ENCODE measurements around the gene LEPR.

Gene LEPR

DNA sequence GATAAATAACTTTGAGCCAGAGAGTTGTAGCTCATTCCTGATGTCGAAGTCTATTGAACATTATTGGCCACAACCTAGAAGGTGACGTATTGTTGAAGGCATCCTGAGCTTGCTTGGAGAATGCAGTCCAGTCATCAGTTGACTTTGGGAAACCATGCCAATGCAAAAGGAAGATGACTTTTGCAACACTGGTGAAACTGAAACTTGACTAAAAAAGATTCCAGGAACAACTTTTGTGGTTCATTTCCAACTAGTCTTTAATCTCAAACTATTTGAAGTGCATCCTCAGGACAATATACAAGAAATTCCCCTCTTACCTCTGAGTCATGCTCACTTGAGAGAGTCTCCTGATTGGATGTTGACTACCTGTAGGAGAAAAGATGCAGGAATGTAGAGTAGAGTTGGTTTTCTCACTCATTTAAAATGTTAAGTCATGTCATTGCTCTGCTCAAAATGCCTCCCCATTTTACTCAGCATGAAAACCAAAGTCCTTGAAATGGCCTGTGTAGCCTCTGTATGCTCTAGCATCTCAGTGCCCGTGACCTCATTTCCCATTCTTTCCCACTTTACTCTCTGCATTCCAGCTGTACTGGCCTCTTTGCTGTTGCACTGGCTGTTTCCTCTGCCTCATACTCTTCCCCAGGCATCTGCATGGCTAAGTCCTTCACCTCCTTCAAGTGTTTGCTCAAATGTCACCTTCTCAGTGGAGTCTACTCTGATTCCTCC lies 24.4 kb upstream of the LEPR start:
- TF ChIP-seq, protein P1, sequence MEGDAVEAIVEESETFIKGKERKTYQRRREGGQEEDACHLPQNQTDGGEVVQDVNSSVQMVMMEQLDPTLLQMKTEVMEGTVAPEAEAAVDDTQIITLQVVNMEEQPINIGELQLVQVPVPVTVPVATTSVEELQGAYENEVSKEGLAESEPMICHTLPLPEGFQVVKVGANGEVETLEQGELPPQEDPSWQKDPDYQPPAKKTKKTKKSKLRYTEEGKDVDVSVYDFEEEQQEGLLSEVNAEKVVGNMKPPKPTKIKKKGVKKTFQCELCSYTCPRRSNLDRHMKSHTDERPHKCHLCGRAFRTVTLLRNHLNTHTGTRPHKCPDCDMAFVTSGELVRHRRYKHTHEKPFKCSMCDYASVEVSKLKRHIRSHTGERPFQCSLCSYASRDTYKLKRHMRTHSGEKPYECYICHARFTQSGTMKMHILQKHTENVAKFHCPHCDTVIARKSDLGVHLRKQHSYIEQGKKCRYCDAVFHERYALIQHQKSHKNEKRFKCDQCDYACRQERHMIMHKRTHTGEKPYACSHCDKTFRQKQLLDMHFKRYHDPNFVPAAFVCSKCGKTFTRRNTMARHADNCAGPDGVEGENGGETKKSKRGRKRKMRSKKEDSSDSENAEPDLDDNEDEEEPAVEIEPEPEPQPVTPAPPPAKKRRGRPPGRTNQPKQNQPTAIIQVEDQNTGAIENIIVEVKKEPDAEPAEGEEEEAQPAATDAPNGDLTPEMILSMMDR (IDR thresholded peaks at IDR 0.05; ENCODE audit: borderline replicate concordance, control extremely low read depth, extremely low read depth, insufficient read depth, missing control alignments): no peak
- in situ Hi-C loops (cut with MboI; ENCODE audit: low sequenced_read_pairs, unreplicated experiment): no loop called here
- no peak for DNase-seq (ENCODE audit: low spot score)

DNA sequence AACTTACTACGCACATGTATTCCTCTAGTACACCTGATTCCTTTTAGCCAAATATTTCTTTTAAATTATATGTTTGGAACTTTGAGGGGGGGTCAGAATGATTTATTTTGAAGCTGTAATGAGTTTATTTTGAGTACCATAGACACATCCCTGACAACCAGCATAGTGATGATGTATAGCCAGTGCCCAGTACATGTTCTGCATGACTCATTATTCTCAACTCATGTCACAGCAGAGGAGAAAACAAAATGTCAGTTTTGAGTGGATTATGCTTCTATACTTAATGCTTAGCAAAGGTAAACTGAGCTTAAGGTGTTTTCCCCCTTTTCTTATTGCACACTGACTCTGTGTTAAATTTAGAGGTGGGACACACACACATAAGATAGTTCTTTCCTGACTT lies 22.4 kb upstream of the LEPR start:
- in situ Hi-C loops (cut with MboI; ENCODE audit: low sequenced_read_pairs, unreplicated experiment): no loop called here
- TF ChIP-seq, protein P1 (IDR thresholded peaks at IDR 0.05; ENCODE audit: borderline replicate concordance, control extremely low read depth, extremely low read depth, insufficient read depth, missing control alignments): no peak
- DNase-seq (ENCODE audit: low spot score): no peak

DNA sequence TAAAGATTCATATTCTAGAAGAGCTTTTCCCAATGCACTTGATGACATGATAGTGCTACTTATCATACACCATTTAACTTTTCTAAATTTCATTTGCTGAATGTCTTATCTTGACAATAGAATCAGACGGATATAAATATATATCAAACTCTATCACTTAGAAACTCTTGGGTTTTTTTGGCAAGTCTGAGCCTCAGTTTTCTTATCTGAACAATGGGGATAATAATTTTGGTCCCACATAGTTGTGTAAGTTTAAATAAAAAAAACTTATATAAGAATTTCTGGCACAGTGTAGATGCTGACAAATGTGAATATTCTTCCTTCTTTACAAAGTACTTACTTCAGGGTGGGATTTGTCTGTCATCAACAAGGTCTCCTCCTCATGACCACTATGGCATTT lies 21.5 kb upstream of the LEPR start:
- no peak for DNase-seq (ENCODE audit: low spot score)
- in situ Hi-C loops (cut with MboI; ENCODE audit: low sequenced_read_pairs, unreplicated experiment): no loop called here
- TF ChIP-seq, protein P1 (IDR thresholded peaks at IDR 0.05; ENCODE audit: borderline replicate concordance, control extremely low read depth, extremely low read depth, insufficient read depth, missing control alignments): no peak

DNA sequence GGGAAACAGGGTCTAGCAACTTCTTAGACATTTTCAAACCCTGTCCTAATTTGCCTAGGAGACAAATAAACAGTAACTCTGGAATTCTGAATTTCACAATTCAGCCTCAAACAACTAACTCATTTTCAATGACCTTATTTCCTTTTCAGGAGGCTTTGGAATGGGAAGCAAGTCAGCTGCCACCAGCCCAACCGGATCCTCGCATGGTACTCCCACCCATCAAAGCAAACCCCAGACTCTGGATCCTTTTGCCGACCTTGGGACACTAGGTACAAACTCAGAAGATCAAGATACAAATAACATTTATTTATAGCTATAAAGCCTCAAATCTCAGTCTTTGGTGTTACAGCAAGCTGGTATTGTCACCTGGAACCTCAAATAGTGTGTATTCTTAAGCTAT lies 18.9 kb upstream of the LEPR start:
- in situ Hi-C loops (cut with MboI; ENCODE audit: low sequenced_read_pairs, unreplicated experiment): loop anchor here (25.0 kb wide), 1 partner anchor 836 kb away; no protein-coding TSS in a partner anchor
- no peak for DNase-seq (ENCODE audit: low spot score)
- TF ChIP-seq, protein P1 (IDR thresholded peaks at IDR 0.05; ENCODE audit: borderline replicate concordance, control extremely low read depth, extremely low read depth, insufficient read depth, missing control alignments): no peak

DNA sequence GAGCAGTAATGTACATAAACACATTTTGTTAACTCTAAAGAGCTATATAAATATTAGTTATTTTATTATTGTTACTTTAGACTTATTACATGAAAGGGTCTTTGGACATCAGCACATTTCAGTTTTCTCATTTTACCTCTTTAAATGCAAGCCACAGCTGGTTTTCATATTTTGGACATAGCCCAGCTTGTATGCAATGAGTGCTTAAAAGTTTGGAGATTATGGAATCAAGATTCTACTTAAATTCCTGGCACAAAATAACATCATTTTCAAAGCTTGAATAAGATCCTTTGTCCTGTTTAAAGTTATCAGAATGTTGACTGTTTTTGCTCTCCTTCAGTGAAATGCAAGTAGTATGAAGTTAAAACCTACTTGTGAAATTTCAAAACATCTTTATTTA lies 15.5 kb upstream of the LEPR start:
- no peak for DNase-seq (ENCODE audit: low spot score)
- in situ Hi-C loops (cut with MboI; ENCODE audit: low sequenced_read_pairs, unreplicated experiment): loop anchor here (25.0 kb wide), 1 partner anchor 832 kb away; no protein-coding TSS in a partner anchor
- TF ChIP-seq, protein P1 (IDR thresholded peaks at IDR 0.05; ENCODE audit: borderline replicate concordance, control extremely low read depth, extremely low read depth, insufficient read depth, missing control alignments): no peak

DNA sequence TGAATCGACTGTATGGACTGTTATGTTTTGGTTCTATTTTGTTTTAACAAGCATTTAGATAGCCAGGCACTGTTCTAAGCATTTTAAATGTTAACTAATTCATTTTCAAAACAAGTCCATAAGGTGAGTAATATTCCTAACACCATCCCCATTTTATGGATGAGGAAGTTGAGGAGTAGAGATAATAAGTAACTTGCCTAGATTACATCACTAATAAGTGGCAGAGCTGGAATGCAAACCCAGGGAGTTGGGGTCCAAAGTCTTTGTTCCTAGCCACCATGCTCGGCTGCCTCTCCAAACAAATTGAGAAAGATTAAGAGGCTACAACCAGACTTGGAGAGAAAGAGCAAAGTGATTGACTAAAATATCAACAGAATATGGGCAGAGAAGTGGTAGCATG lies 12.6 kb upstream of the LEPR start:
- TF ChIP-seq, protein P1 (IDR thresholded peaks at IDR 0.05; ENCODE audit: borderline replicate concordance, control extremely low read depth, extremely low read depth, insufficient read depth, missing control alignments): no peak
- in situ Hi-C loops (cut with MboI; ENCODE audit: low sequenced_read_pairs, unreplicated experiment): loop anchor here (25.0 kb wide), 1 partner anchor 829 kb away; no protein-coding TSS in a partner anchor
- DNase-seq (ENCODE audit: low spot score): no peak

Measured in GM13976 (cell line).